ENCODE measurements around the gene H2BK1.

The H2BK1 gene

DNA sequence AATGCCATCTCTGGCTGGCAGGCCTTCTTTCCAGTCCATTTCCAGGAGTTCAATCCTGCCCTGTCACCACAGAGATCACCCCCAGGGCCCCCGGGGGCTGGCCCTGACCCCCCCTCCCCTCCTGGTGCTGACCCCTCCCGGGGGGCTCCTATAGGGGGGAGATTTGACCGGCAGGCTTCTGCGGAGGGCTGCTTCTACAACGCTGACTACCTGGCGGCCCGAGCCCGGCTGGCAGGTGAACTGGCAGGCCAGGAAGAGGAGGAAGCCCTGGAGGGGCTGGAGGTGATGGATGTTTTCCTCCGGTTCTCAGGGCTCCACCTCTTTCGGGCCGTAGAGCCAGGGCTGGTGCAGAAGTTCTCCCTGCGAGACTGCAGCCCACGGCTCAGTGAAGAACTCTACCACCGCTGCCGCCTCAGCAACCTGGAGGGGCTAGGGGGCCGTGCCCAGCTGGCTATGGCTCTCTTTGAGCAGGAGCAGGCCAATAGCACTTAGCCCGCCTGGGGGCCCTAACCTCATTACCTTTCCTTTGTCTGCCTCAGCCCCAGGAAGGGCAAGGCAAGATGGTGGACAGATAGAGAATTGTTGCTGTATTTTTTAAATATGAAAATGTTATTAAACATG lies 28.0 kb upstream of the H2BK1 start:
- intact Hi-C loops (cut with DNase I; ENCODE audit: low total_unique reads), result no loop called here
- TF ChIP-seq CTCF (IDR thresholded peaks at IDR 0.05), result no peak
- no peaks in the 10 kb centered on the region for H3K9me3 ChIP-seq
- no peak overlapping the region for H3K4me3 ChIP-seq
- no peak overlapping the region for H3K27ac ChIP-seq
- H3K4me1 ChIP-seq, result peaks cover 0 to 23% (median 13%) of the 10 kb centered on the region in 4 donors
- H3K36me3 ChIP-seq, result peaks cover 42 to 84% (median 76%) of the 10 kb centered on the region in 3 donors
- H3K27me3 ChIP-seq, result no peaks in the 10 kb centered on the region
- no peak for DNase-seq

GRCh38 chr7:151237244-151238189 lies 27.2 kb upstream of the H2BK1 start:
- DNase-seq, result no peak
- Histone ChIP-seq H3K27ac (no peak overlapping the region), H3K4me1 (peaks cover 0 to 26% (median 14%) of the 10 kb centered on the region in 4 donors), H3K4me3 (no peak overlapping the region), H3K36me3 (peaks cover 42 to 79% (median 75%) of the 10 kb centered on the region in 3 donors), H3K27me3 (no peaks in the 10 kb centered on the region), H3K9me3 (no peaks in the 10 kb centered on the region)
- intact Hi-C loops (cut with DNase I; ENCODE audit: low total_unique reads), result no loop called here
- TF ChIP-seq CTCF (IDR thresholded peaks at IDR 0.05), result no peak

DNA sequence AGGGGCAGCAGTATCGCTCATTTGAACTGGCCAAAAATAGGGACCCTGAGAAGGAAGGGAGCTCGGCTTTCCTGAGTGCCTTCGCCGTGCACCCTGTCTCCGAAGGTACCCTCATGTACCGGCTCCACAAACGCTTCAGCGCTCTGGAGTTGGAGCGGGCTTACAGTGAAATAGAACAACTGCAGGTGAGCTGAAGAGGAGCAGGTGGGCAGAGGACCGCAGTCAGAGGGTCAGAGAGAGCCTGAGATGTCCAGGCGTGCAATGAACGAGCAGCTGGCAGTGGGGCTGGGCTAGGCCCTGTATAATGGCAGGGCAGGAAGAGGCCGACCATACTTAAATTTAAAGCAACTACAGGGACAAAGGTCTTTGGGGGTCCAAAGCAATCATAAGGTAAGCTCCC lies 26.1 kb upstream of the H2BK1 start:
- no peak overlapping the region for H3K27ac ChIP-seq
- intact Hi-C loops (cut with DNase I; ENCODE audit: low total_unique reads), result no loop called here
- no peak overlapping the region for H3K4me3 ChIP-seq
- H3K9me3 ChIP-seq, result no peaks in the 10 kb centered on the region
- DNase-seq, result no peak
- peaks cover 42 to 67% (median 64%) of the 10 kb centered on the region in 3 donors for H3K36me3 ChIP-seq
- no peaks in the 10 kb centered on the region for H3K27me3 ChIP-seq
- peaks cover 0 to 26% (median 20%) of the 10 kb centered on the region in 4 donors for H3K4me1 ChIP-seq
- TF ChIP-seq CTCF (IDR thresholded peaks at IDR 0.05), result no peak

GRCh38 chr7:151235091-151235787 lies 25.0 kb upstream of the H2BK1 start:
- H3K4me1 ChIP-seq, result peaks cover 0 to 26% (median 20%) of the 10 kb centered on the region in 4 donors

More at GRCh38 chr7:151235091-151235787, 25.0 kb upstream of the H2BK1 start:
- DNase-seq, result no peak
- TF ChIP-seq CTCF (IDR thresholded peaks at IDR 0.05), result no peak
- no peak overlapping the region for H3K27ac ChIP-seq
- no peaks in the 10 kb centered on the region for H3K9me3 ChIP-seq
- no peaks in the 10 kb centered on the region for H3K27me3 ChIP-seq
- H3K4me3 ChIP-seq, result no peak overlapping the region
- H3K36me3 ChIP-seq, result peaks cover 42 to 56% (median 53%) of the 10 kb centered on the region in 3 donors
- intact Hi-C loops (cut with DNase I; ENCODE audit: low total_unique reads), result no loop called here
